ENCODE data around the gene RD3L. TPM values are rescaled to one million over a fixed set of nuclear protein-coding genes. Genes with fewer than 3 reads are reported as not detected.

Gene RD3L
- total RNA-seq (not detected), polyA plus RNA-seq (not detected)
- long read RNA-seq, donor 1 = 0 reads
- long read RNA-seq, donor 2 = 0 reads
- long read RNA-seq, donor 3 = 0 reads
- long read RNA-seq, donor 4 = 0 reads
- long read RNA-seq, donor 5 = 0 reads
- long read RNA-seq, donor 6 = 0 reads
- long read RNA-seq, donor 7 = 0 reads
- long read RNA-seq, donor 8 = 0 reads
- long read RNA-seq, donor 9 = 0 reads
- long read RNA-seq, donor 10 = 0 reads

DNA sequence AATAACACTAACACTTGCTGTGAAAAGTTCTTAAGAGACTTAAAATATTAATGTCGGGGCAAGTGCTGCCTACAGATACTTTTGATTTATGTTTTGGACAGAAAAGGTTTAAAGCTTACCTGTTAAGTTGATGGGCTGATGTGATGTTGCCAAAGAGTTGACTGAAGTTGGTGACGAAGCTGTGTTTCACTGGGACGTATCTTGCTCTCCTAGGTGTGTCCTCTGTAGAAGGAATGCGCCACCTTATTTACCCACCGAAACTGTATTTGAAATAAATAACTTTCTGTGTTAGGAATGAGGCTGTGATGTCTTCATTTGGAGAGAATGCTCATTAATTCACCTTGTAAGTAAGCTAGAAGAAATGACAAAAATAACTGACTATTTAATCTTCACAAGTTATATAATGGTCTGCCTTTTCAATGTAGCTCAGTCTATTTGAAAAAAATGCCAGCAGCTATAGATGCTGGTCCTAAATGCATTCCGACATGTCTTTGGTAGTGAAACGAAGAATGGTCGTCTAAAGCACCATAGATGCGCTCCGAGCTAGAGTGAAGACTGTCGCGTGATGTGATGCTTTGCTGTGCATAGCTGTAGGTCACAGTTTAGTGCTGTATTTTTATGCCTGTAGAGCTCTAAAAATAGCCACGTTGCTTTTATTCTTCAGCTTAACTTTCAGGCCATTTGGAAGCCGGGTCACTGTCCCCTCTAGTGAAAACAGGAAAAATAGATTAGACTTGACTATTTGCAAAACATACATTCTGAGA is at the start of gene RD3L:
TSS of gene RD3L (minus strand) at position 557 of the 764 bp plus-strand sequence. CDS start 834 bp downstream, outside the sequence.
- no peaks in the 10 kb centered on the region for H3K27me3 ChIP-seq
- H3K27ac ChIP-seq = no peak within 1 kb of the TSS
- intact Hi-C loops (cut with DNase I) = no loop called here
- DNase-seq = no peak
- WGBS, 4 donors = 74 to 80% (median 75%) methylated on average over 14 of the region's 14 CpGs
- H3K4me1 ChIP-seq (replicated peaks in 1 of 2) = no peaks in the 10 kb centered on the region
- H3K4me3 ChIP-seq = no peak within 1 kb of the TSS
- TF ChIP-seq POLR2A (IDR thresholded peaks at IDR 0.05) = no peak
- TF ChIP-seq CTCF (IDR thresholded peaks at IDR 0.05) = no peak
- no peaks in the 10 kb centered on the region for H3K36me3 ChIP-seq (replicated peaks in 1 of 2)
- H3K9me3 ChIP-seq (replicated peaks in 1 of 3) = no peaks in the 10 kb centered on the region

- DNase-seq = no peak
- no peak for TF ChIP-seq CTCF (IDR thresholded peaks at IDR 0.05)
- TF ChIP-seq POLR2A (IDR thresholded peaks at IDR 0.05) = no peak
- Histone ChIP-seq H3K27me3 (no peaks in the 10 kb centered on the region), H3K36me3 (replicated peaks in 1 of 2) (no peaks in the 10 kb centered on the region), H3K4me1 (replicated peaks in 1 of 2) (no peaks in the 10 kb centered on the region), H3K4me3 (no peak overlapping the region), H3K27ac (no peak overlapping the region), H3K9me3 (replicated peaks in 1 of 3) (no peaks in the 10 kb centered on the region)
- intact Hi-C loops (cut with DNase I) = loop anchor here (10.0 kb wide), 2 partner anchors 185 to 405 kb away; no protein-coding TSS in a partner anchor
- 80 to 93% (median 86%) methylated on average over 4 of the region's 4 CpGs for WGBS, 4 donors
Observed at GRCh38 chr14:103989964-103990363, 47.6 kb upstream of the RD3L start.

- no peak for DNase-seq
- intact Hi-C loops (cut with DNase I) = loop anchor here (10.0 kb wide), 2 partner anchors 184 to 404 kb away; no protein-coding TSS in a partner anchor
- 91 to 100% (median 95%) methylated on average over 1 of the region's 1 CpG for WGBS, 4 donors
Observed at GRCh38 chr14:103989034-103989433, 46.7 kb upstream of the RD3L start.

More at GRCh38 chr14:103989034-103989433, 46.7 kb upstream of the RD3L start:
- TF ChIP-seq CTCF (IDR thresholded peaks at IDR 0.05) = no peak
- TF ChIP-seq POLR2A (IDR thresholded peaks at IDR 0.05) = no peak
- Histone ChIP-seq H3K4me3 (no peak overlapping the region), H3K36me3 (replicated peaks in 1 of 2) (no peaks in the 10 kb centered on the region), H3K27ac (no peak overlapping the region), H3K27me3 (no peaks in the 10 kb centered on the region), H3K4me1 (replicated peaks in 1 of 2) (no peaks in the 10 kb centered on the region), H3K9me3 (replicated peaks in 1 of 3) (no peaks in the 10 kb centered on the region)
